Neural progenitor cell (in vitro differentiated cells): ENCODE measurements around the gene SLC6A17. TPM values are rescaled to one million over a fixed set of nuclear protein-coding genes. Genes with fewer than 3 reads are reported as not detected.

Source experiments
- DNase-seq: peaks from one replicate; pipeline ENCODE4 v3.0.0-alpha.2; 2016; ENCODE audit warnings: low spot score
- H2AFZ ChIP-seq: fragments of 200-600 bp; sonication (generic); replicated peaks from 2 replicates; pipeline ENCODE4 v1.6.1; 2016; ENCODE audit warnings: antibody characterized with exemption
- H3F3A ChIP-seq: fragments of 200-600 bp; sonication (generic); 2 replicates; pipeline ENCODE4 v1.6.1; 2016; ENCODE audit warnings: antibody characterized with exemption, low read depth
- H3K27ac ChIP-seq: fragments of 200-600 bp; sonication (generic); 2 replicates; pipeline ENCODE4 v1.5.1; 2016; ENCODE audit warnings: mild to moderate bottlenecking
- H3K27me3 ChIP-seq: fragments of 200-600 bp; sonication (generic); 2 replicates; pipeline ENCODE4 v1.6.1; 2016; ENCODE audit warnings: mild to moderate bottlenecking, moderate library complexity
- H3K36me3 ChIP-seq: fragments of 200-600 bp; sonication (generic); 2 replicates; pipeline ENCODE4 v1.5.1; 2016
- H3K4me1 ChIP-seq: fragments of 200-600 bp; sonication (generic); 2 replicates; pipeline ENCODE4 v1.6.1; 2016; ENCODE audit warnings: mixed run types
- H3K4me2 ChIP-seq: fragments of 200-600 bp; sonication (generic); 2 replicates; pipeline ENCODE4 v1.6.1; 2016
- H3K4me3 ChIP-seq: fragments of 200-600 bp; sonication (generic); 2 replicates; pipeline ENCODE4 v1.5.1; 2016
- H3K79me2 ChIP-seq: fragments of 200-600 bp; sonication (generic); 2 replicates; pipeline ENCODE4 v1.6.1; 2016; ENCODE audit warnings: low read depth
- H3K9ac ChIP-seq: fragments of 200-600 bp; sonication (generic); 2 replicates; pipeline ENCODE4 v1.6.1; 2016
- H3K9me3 ChIP-seq: fragments of 200-600 bp; sonication (generic); 2 replicates; pipeline ENCODE4 v1.5.1; 2016; ENCODE audit warnings: low read depth
- H4K20me1 ChIP-seq: fragments of 200-600 bp; sonication (generic); 2 replicates; pipeline ENCODE4 v1.6.1; 2016; ENCODE audit warnings: low read depth
- H3K27ac Mint-ChIP-seq: 3 replicates; pipeline ENCODE4 v1.8.0; 2021; ENCODE audit warnings: mixed read lengths
- H3K27me3 Mint-ChIP-seq: 2 replicates; pipeline ENCODE4 v1.8.0; 2022; ENCODE audit warnings: low read depth, mild to moderate bottlenecking, inconsistent platforms, moderate library complexity, mixed read lengths; ENCODE audit not compliant: insufficient read depth
- H3K36me3 Mint-ChIP-seq: 3 replicates; pipeline ENCODE4 v1.8.0; 2021; ENCODE audit warnings: mixed read lengths
- H3K4me1 Mint-ChIP-seq: 3 replicates; pipeline ENCODE4 v1.8.0; 2021; ENCODE audit warnings: mixed read lengths
- H3K4me3 Mint-ChIP-seq: 3 replicates; pipeline ENCODE4 v1.8.0; 2021; ENCODE audit warnings: mild to moderate bottlenecking, moderate library complexity, mixed read lengths
- H3K9me3 Mint-ChIP-seq: 3 replicates; pipeline ENCODE4 v1.8.0; 2020; ENCODE audit warnings: mixed read lengths
- EZH2 ChIP-seq: fragments of 200-600 bp; sonication (generic); IDR thresholded peaks from 2 replicates; pipeline ENCODE4 v1.6.1; 2017; ENCODE audit warnings: antibody characterized with exemption, mild to moderate bottlenecking, moderate library complexity
- EZH2phosphoT487 ChIP-seq: fragments of 200-600 bp; sonication (generic); IDR thresholded peaks from 2 replicates; pipeline ENCODE4 v1.6.1; 2017; ENCODE audit warnings: antibody characterized with exemption
- total RNA-seq: library from RNA; depleted of rRNA; stranded (reverse); fragments of >200 nt; gene quantifications from 2 replicates; pipeline ENCODE4 v1.2.3, GENCODE V29; 2015; ENCODE audit warnings: low replicate concordance
- TF ChIP-seq, protein P1 (sequence below): fragments of 200-600 bp; sonication (generic); IDR thresholded peaks from 2 replicates; pipeline ENCODE4 v1.5.1; 2017; ENCODE audit warnings: antibody characterized with exemption, mild to moderate bottlenecking

The SLC6A17 gene
- total RNA-seq, 1 donor from 2014 or later, result not detected

DNA sequence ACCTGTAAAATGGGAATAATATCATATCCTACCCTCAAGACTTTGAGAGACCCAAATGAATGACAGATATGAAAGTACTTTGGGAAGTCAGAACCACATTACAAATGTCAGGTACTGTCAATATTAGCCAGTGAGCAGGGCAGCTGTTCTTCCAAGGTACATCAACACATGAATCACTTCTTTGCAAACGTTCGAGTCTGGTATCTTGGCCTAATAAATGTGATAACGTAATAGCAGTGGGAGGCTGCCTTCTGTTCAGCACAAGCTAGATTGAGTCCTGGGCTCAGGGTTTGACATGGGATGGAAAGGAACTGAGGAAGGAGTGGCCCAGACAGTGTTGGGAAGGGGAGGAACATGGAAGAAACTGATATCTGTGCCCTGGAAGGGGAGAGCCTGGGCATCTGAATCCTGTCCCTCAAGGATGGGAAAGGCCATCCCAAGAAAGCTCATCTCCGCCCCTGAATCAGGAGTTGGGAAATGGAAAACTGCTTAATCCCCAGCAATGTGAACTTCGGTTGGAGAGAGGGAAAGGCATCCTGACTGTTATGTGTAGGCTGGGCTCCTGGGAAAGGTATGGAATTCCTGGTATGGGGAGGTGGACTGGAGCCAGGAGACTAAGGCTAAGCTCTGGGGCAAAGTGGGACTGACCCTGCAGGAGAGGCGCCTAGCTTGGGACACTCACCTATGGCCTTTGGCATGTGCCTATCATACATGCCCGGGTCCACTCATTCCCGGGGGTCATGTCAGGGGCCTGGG, 74.1 kb downstream of the SLC6A17 start:
- H3K4me3 ChIP-seq, result no peak overlapping the region
- no peaks in the 10 kb centered on the region for H3K36me3 ChIP-seq
- H3K9me3 Mint-ChIP-seq, result no peaks in the 10 kb centered on the region
- no peak for DNase-seq
- H4K20me1 ChIP-seq, result peaks cover under 1% of the 10 kb centered on the region
- H3K4me3 Mint-ChIP-seq, result no peak overlapping the region
- no peak overlapping the region for H2AFZ ChIP-seq
- H3K9ac ChIP-seq, result no peak overlapping the region
- TF ChIP-seq, protein P1, sequence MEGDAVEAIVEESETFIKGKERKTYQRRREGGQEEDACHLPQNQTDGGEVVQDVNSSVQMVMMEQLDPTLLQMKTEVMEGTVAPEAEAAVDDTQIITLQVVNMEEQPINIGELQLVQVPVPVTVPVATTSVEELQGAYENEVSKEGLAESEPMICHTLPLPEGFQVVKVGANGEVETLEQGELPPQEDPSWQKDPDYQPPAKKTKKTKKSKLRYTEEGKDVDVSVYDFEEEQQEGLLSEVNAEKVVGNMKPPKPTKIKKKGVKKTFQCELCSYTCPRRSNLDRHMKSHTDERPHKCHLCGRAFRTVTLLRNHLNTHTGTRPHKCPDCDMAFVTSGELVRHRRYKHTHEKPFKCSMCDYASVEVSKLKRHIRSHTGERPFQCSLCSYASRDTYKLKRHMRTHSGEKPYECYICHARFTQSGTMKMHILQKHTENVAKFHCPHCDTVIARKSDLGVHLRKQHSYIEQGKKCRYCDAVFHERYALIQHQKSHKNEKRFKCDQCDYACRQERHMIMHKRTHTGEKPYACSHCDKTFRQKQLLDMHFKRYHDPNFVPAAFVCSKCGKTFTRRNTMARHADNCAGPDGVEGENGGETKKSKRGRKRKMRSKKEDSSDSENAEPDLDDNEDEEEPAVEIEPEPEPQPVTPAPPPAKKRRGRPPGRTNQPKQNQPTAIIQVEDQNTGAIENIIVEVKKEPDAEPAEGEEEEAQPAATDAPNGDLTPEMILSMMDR, result no peak
- no peaks in the 10 kb centered on the region for H3K4me1 ChIP-seq
- H3K27ac ChIP-seq, result no peak overlapping the region
- no peaks in the 10 kb centered on the region for H3F3A ChIP-seq
- no peaks in the 10 kb centered on the region for H3K27me3 ChIP-seq
- no peaks in the 10 kb centered on the region for H3K79me2 ChIP-seq
- H3K27me3 Mint-ChIP-seq, result peaks cover 5% of the 10 kb centered on the region
- no peak overlapping the region for H3K4me2 ChIP-seq
- no peaks in the 10 kb centered on the region for H3K9me3 ChIP-seq
- H3K36me3 Mint-ChIP-seq, result no peaks in the 10 kb centered on the region
- H3K27ac Mint-ChIP-seq, result no peak overlapping the region
- H3K4me1 Mint-ChIP-seq, result peaks cover 3% of the 10 kb centered on the region

DNA sequence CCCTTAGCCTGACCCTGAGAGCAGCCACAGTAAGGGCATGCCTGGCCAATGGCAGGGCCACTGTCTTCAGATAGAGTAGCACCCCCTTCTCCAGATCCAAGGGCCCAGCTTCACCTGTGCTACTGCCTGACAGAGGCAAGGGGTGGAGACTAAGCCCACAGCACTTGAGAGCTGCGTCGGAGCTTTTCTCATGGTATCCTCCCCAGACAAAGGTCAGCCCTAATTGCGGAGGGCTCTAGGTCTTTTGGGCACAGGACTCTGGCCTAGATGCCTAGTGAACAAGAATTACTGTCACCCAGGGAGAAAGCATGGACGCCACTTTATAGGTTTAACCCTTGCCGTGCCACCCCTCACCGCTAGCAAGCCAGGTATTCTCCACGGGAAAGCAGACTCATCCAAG, 74.9 kb downstream of the SLC6A17 start:
- Histone ChIP-seq H3K9me3 (no peaks in the 10 kb centered on the region), H3K79me2 (no peaks in the 10 kb centered on the region), H3K4me3 (no peak overlapping the region), H2AFZ (no peak overlapping the region), H3K4me2 (no peak overlapping the region), H3K9ac (no peak overlapping the region), H3K4me1 (no peaks in the 10 kb centered on the region), H3K27ac (no peak overlapping the region), H3F3A (no peaks in the 10 kb centered on the region), H3K27me3 (no peaks in the 10 kb centered on the region), H3K36me3 (no peaks in the 10 kb centered on the region), H4K20me1 (no peaks in the 10 kb centered on the region)
- TF ChIP-seq, protein P1, result no peak
- TF ChIP-seq EZH2phosphoT487 (no peak), EZH2 (no peak)
- no peak overlapping the region for H3K4me3 Mint-ChIP-seq
- H3K27me3 Mint-ChIP-seq, result peaks cover 5% of the 10 kb centered on the region
- H3K27ac Mint-ChIP-seq, result no peak overlapping the region
- peaks cover 3% of the 10 kb centered on the region for H3K4me1 Mint-ChIP-seq
- DNase-seq, result no peak
- H3K36me3 Mint-ChIP-seq, result no peaks in the 10 kb centered on the region
- no peaks in the 10 kb centered on the region for H3K9me3 Mint-ChIP-seq

DNA sequence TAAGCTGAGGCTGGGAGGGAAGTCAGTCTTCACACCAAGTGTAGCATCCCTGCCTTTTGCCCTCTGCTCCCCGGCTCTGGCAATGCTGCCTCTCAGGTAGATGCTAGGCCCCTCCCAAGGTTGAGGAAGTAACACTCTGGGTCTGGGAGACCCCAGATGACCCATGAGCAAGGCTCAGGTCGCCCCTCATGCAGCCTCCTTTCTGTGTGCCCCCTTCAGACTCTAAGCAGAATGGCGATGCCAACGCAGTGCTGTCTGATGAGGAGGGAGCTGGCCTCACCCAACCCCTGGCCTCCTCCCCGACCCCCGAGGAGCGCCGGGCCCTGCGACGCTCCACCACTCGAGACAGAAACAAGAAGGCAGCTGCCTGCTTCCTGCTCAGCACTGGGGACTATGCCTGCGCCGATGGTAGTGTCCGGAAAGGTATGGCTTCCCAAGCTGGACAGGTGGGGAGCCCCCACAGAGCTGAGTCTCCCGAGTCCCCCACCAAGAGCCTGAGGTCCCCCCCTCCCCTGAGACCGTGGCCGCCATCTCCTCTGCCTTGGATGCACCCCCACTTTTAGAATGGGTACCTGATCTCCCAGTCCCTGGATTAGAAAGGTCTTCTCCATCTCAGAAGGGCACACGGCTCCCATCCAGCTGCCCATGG, 75.6 kb downstream of the SLC6A17 start:
- no peaks in the 10 kb centered on the region for H3K36me3 Mint-ChIP-seq
- no peak overlapping the region for H3K27ac ChIP-seq
- H3K27ac Mint-ChIP-seq, result no peak overlapping the region
- H3K9ac ChIP-seq, result no peak overlapping the region
- no peaks in the 10 kb centered on the region for H3K9me3 Mint-ChIP-seq
- H3K79me2 ChIP-seq, result no peaks in the 10 kb centered on the region
- H3K4me3 ChIP-seq, result no peak overlapping the region
- H3K36me3 ChIP-seq, result no peaks in the 10 kb centered on the region
- H3K9me3 ChIP-seq, result no peaks in the 10 kb centered on the region
- H3K4me1 Mint-ChIP-seq, result peaks cover 3% of the 10 kb centered on the region
- no peak overlapping the region for H2AFZ ChIP-seq
- DNase-seq, result no peak
- peaks cover 3% of the 10 kb centered on the region for H3K27me3 Mint-ChIP-seq
- H3K4me3 Mint-ChIP-seq, result no peak overlapping the region
- TF ChIP-seq, protein P1, result no peak
- TF ChIP-seq EZH2phosphoT487, result no peak
- TF ChIP-seq EZH2, result no peak
- H3K27me3 ChIP-seq, result no peaks in the 10 kb centered on the region
- no peaks in the 10 kb centered on the region for H4K20me1 ChIP-seq
- no peak overlapping the region for H3K4me2 ChIP-seq
- no peaks in the 10 kb centered on the region for H3K4me1 ChIP-seq
- H3F3A ChIP-seq, result no peaks in the 10 kb centered on the region
